OCI-LY3 (cell line): Measurements from ENCODE around the gene APPL1.

Experiments
- H2AFZ ChIP-seq: fragments of 200-600, 300-600 bp; shearing (Covaris generic); 2 replicates; pipeline ENCODE4 v1.6.0; 2014; ENCODE audit warnings: antibody characterized with exemption, low read depth, low read length
- H3K27ac ChIP-seq: fragments of 200-600, 300-600 bp; sonication (generic); 2 replicates; pipeline ENCODE4 v1.5.1; 2014; ENCODE audit warnings: mild to moderate bottlenecking, low read length, moderate library complexity, mixed read lengths
- H3K27me3 ChIP-seq: fragments of 200-600, 300-600 bp; sonication (generic); 2 replicates; pipeline ENCODE4 v1.6.1; 2014; ENCODE audit warnings: low read depth, low read length, mixed read lengths
- H3K36me3 ChIP-seq: fragments of 200-600, 300-600 bp; sonication (generic); replicated peaks from 2 replicates; pipeline ENCODE3; 2014; ENCODE audit warnings: low read depth, low read length, mixed read lengths
- H3K4me1 ChIP-seq: fragments of 300-600, 200-600 bp; sonication (generic); 2 replicates; pipeline ENCODE4 v1.6.1; 2014; ENCODE audit warnings: low read length, mixed read lengths
- H3K4me2 ChIP-seq: fragments of 200-600, 300-600 bp; sonication (generic); 2 replicates; pipeline ENCODE4 v1.6.1; 2014; ENCODE audit warnings: low read length, mixed read lengths
- H3K4me3 ChIP-seq: fragments of 300-600, 200-600 bp; sonication (generic); 2 replicates; pipeline ENCODE4 v1.5.1; 2014; ENCODE audit warnings: antibody characterized with exemption, mild to moderate bottlenecking, low read length, moderate library complexity
- H3K79me2 ChIP-seq: fragments of 300-600, 200-600 bp; shearing (Covaris generic); 2 replicates; pipeline ENCODE4 v1.6.1; 2014; ENCODE audit warnings: mild to moderate bottlenecking, low read length, mixed read lengths
- H3K9ac ChIP-seq: fragments of 300-600, 200-600 bp; shearing (Covaris generic); 2 replicates; pipeline ENCODE4 v1.6.0; 2014; ENCODE audit warnings: mild to moderate bottlenecking, low read length, moderate library complexity
- H3K9me3 ChIP-seq: fragments of 200-600, 300-600 bp; shearing (Covaris generic); 2 replicates; pipeline ENCODE4 v1.6.1; 2014; ENCODE audit warnings: low read length, mixed read lengths; ENCODE audit not compliant: insufficient read depth
- H4K20me1 ChIP-seq: fragments of 200-600, 300-600 bp; sonication (generic); 2 replicates; pipeline ENCODE4 v1.6.1; 2016; ENCODE audit warnings: low read length, mixed read lengths; ENCODE audit not compliant: insufficient read depth
- CTCF ChIP-seq: fragments of 200-600, 300-600 bp; sonication (generic); IDR thresholded peaks from 2 replicates; pipeline ENCODE4 v1.5.1; 2014; ENCODE audit warnings: antibody characterized with exemption, low read length, low read depth
- EZH2phosphoT487 ChIP-seq: fragments of 200-600 bp; shearing (Covaris generic); IDR thresholded peaks from 2 replicates; pipeline ENCODE4 v1.6.1; 2018; ENCODE audit warnings: antibody characterized with exemption, mixed run types, low read depth

APPL1 gene

GRCh38 chr3:57194641-57195040, 32.9 kb upstream of the APPL1 start:
- Histone ChIP-seq H3K4me2 (no peak overlapping the region), H3K9ac (no peak overlapping the region), H3K36me3 (no peaks in the 10 kb centered on the region), H3K4me3 (no peak overlapping the region), H2AFZ (no peak overlapping the region), H3K27me3 (0 out of 2 replicates have a peak, but pooled peaks cover 3% of the 10 kb centered on the region), H3K9me3 (no peaks in the 10 kb centered on the region), H3K27ac (no peak overlapping the region), H4K20me1 (no peaks in the 10 kb centered on the region), H3K79me2 (no peaks in the 10 kb centered on the region), H3K4me1 (peaks cover 24% of the 10 kb centered on the region)
- TF ChIP-seq EZH2phosphoT487 (no peak), CTCF (no peak)

- H3K27me3 ChIP-seq = 0 out of 2 replicates have a peak, but pooled peaks cover 3% of the 10 kb centered on the region
- no peaks in the 10 kb centered on the region for H4K20me1 ChIP-seq
- no peaks in the 10 kb centered on the region for H3K79me2 ChIP-seq
- H3K4me3 ChIP-seq = no peak within 1 kb of the TSS
- peaks cover 11% of the 10 kb centered on the region for H3K4me1 ChIP-seq
- no peak within 1 kb of the TSS for H3K27ac ChIP-seq
- H2AFZ ChIP-seq = no peak within 1 kb of the TSS
- H3K36me3 ChIP-seq = no peaks in the 10 kb centered on the region
- no peak within 1 kb of the TSS for H3K9ac ChIP-seq
- no peaks in the 10 kb centered on the region for H3K9me3 ChIP-seq
- no peak for TF ChIP-seq EZH2phosphoT487
- no peak for TF ChIP-seq CTCF
- H3K4me2 ChIP-seq = no peak within 1 kb of the TSS
These were observed 27.6 kb upstream of the APPL1 start, which contains the start of gene HESX1 for GRCh38 chr3:57199895-57200297. Gene HESX1, minus strand, starts transcription at chr3:57199978. Its CDS starts 60 bp downstream, at chr3:57199918.

GRCh38 chr3:57206423-57206822, 21.1 kb upstream of the APPL1 start:
- Histone ChIP-seq H3K4me3 (no peak overlapping the region), H4K20me1 (no peaks in the 10 kb centered on the region), H3K79me2 (no peaks in the 10 kb centered on the region), H2AFZ (no peak overlapping the region), H3K9me3 (no peaks in the 10 kb centered on the region), H3K9ac (no peak overlapping the region), H3K27ac (no peak overlapping the region), H3K36me3 (no peaks in the 10 kb centered on the region), H3K27me3 (no peaks in the 10 kb centered on the region), H3K4me2 (no peak overlapping the region), H3K4me1 (no peaks in the 10 kb centered on the region)
- TF ChIP-seq CTCF = no peak
- no peak for TF ChIP-seq EZH2phosphoT487

GRCh38 chr3:57221883-57222282, 5.6 kb upstream of the APPL1 start:
- Histone ChIP-seq H3K4me2 (no peak overlapping the region), H3K9ac (no peak overlapping the region), H3K4me3 (no peak overlapping the region), H3K27ac (no peak overlapping the region), H3K27me3 (no peaks in the 10 kb centered on the region), H4K20me1 (no peaks in the 10 kb centered on the region), H2AFZ (no peak overlapping the region), H3K36me3 (no peaks in the 10 kb centered on the region), H3K4me1 (peaks cover 5% of the 10 kb centered on the region), H3K9me3 (no peaks in the 10 kb centered on the region), H3K79me2 (no peaks in the 10 kb centered on the region)
- TF ChIP-seq EZH2phosphoT487 = no peak
- no peak for TF ChIP-seq CTCF
